Measurements from ENCODE around the gene EPHA8. TPM values are rescaled to one million over a fixed set of nuclear protein-coding genes. Genes with fewer than 3 reads are reported as not detected.

Gene EPHA8
- total RNA-seq, 3 donors from 2014 or later (not counting 1 experiment from before 2014, with no cell fraction given), result not detected

GRCh38 chr1:22533244-22533895 is 29.9 kb upstream of the EPHA8 start:
- Mint-ChIP-seq H3K27ac (no peak overlapping the region), H3K36me3 (no peaks in the 10 kb centered on the region), H3K4me1 (no peaks in the 10 kb centered on the region), H3K9me3 (no peaks in the 10 kb centered on the region), H3K4me3 (no peak overlapping the region), H3K27me3 (ENCODE audit: low read depth in 2 of 2) (no peaks in the 10 kb centered on the region)
- Histone ChIP-seq H3K27ac (ENCODE audit: low read length) (no peak overlapping the region), H3K27me3 (ENCODE audit: control insufficient read depth, insufficient read depth, low read length) (no peaks in the 10 kb centered on the region), H3K4me3 (ENCODE audit: low read length) (no peak overlapping the region), H3K36me3 (ENCODE audit: control insufficient read depth, insufficient read depth, low read length) (peaks cover 4% of the 10 kb centered on the region), H3K4me1 (ENCODE audit: control insufficient read depth, insufficient read depth, low read length) (no peaks in the 10 kb centered on the region), H3K9me3 (ENCODE audit: control insufficient read depth, insufficient read depth, low read length) (no peaks in the 10 kb centered on the region)
- 91% methylated on average over 11 of the region's 11 CpGs for WGBS (ENCODE audit: insufficient coverage)
- DNase-seq (no peak), ATAC-seq (no peak)
- intact Hi-C loops (cut with micrococcal nuclease), result no loop called here
- TF ChIP-seq CTCF (IDR thresholded peaks at IDR 0.05), result no peak

DNA sequence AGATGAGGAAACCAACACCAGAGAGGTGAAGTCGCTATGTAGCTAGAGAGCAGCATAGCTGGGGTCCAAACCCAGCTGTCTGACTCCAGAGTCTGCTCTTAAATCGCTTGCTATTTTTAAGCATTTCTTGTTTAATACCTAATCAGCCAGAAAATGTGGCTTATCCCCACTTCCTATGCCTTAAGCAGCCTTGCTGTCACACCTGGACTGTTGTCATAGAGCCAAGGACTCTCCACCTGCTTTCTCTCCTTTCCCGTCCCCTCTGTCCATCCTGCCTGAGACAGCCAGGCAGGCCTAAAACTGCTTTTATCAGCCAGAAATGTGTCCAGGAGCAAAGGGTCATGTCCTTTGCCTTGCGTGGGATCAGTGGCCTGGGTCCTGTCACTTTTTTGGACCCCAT is 28.3 kb upstream of the EPHA8 start:
- no peaks in the 10 kb centered on the region for H3K36me3 Mint-ChIP-seq

GRCh38 chr1:22535399-22535798 is 27.9 kb upstream of the EPHA8 start:
- no peak for TF ChIP-seq CTCF (IDR thresholded peaks at IDR 0.05)

More for the DNA sequence above, 28.3 kb upstream of the EPHA8 start:
- no peaks in the 10 kb centered on the region for H3K4me1 ChIP-seq (ENCODE audit: control insufficient read depth, insufficient read depth, low read length)
- Mint-ChIP-seq H3K4me1 (peaks cover 6 to 10% of the 10 kb centered on the region in 2 donors), H3K27ac (no peak overlapping the region), H3K9me3 (no peaks in the 10 kb centered on the region), H3K27me3 (ENCODE audit: low read depth in 2 of 2) (no peaks in the 10 kb centered on the region), H3K4me3 (no peak overlapping the region)
- no peak for TF ChIP-seq CTCF (IDR thresholded peaks at IDR 0.05)
- 94% methylated on average over 4 of the region's 4 CpGs for WGBS (ENCODE audit: insufficient coverage)
- intact Hi-C loops (cut with micrococcal nuclease), result no loop called here
- H3K27ac ChIP-seq (ENCODE audit: low read length), result no peak overlapping the region
- no peak overlapping the region for H3K4me3 ChIP-seq (ENCODE audit: low read length)
- no peak for ATAC-seq
- no peaks in the 10 kb centered on the region for H3K27me3 ChIP-seq (ENCODE audit: control insufficient read depth, insufficient read depth, low read length)
- no peaks in the 10 kb centered on the region for H3K9me3 ChIP-seq (ENCODE audit: control insufficient read depth, insufficient read depth, low read length)
- no peak for DNase-seq
- H3K36me3 ChIP-seq (ENCODE audit: control insufficient read depth, insufficient read depth, low read length), result no peaks in the 10 kb centered on the region

GRCh38 chr1:22536506-22536905 is 26.8 kb upstream of the EPHA8 start:
- WGBS (ENCODE audit: insufficient coverage), result 98% methylated on average over 7 of the region's 7 CpGs
- Histone ChIP-seq H3K4me3 (ENCODE audit: low read length) (no peak overlapping the region), H3K9me3 (ENCODE audit: control insufficient read depth, insufficient read depth, low read length) (no peaks in the 10 kb centered on the region), H3K4me1 (ENCODE audit: control insufficient read depth, insufficient read depth, low read length) (no peaks in the 10 kb centered on the region), H3K27ac (ENCODE audit: low read length) (no peak overlapping the region), H3K27me3 (ENCODE audit: control insufficient read depth, insufficient read depth, low read length) (no peaks in the 10 kb centered on the region), H3K36me3 (ENCODE audit: control insufficient read depth, insufficient read depth, low read length) (no peaks in the 10 kb centered on the region)
- Mint-ChIP-seq H3K36me3 (no peaks in the 10 kb centered on the region), H3K27ac (no peak overlapping the region), H3K9me3 (no peaks in the 10 kb centered on the region), H3K4me3 (no peak overlapping the region), H3K27me3 (ENCODE audit: low read depth in 2 of 2) (no peaks in the 10 kb centered on the region), H3K4me1 (peaks cover 6 to 15% of the 10 kb centered on the region in 2 donors)
- DNase-seq, result no peak
- ATAC-seq, result no peak
- intact Hi-C loops (cut with micrococcal nuclease), result no loop called here
- no peak for TF ChIP-seq CTCF (IDR thresholded peaks at IDR 0.05)

More at GRCh38 chr1:22535399-22535798, 27.9 kb upstream of the EPHA8 start:
- H3K9me3 ChIP-seq (ENCODE audit: control insufficient read depth, insufficient read depth, low read length), result no peaks in the 10 kb centered on the region
- WGBS (ENCODE audit: insufficient coverage), result 95% methylated on average over 6 of the region's 6 CpGs
- no peaks in the 10 kb centered on the region for H3K4me1 ChIP-seq (ENCODE audit: control insufficient read depth, insufficient read depth, low read length)
- no peaks in the 10 kb centered on the region for H3K27me3 Mint-ChIP-seq (ENCODE audit: low read depth in 2 of 2)
- H3K36me3 Mint-ChIP-seq, result no peaks in the 10 kb centered on the region
- H3K9me3 Mint-ChIP-seq, result no peaks in the 10 kb centered on the region
- ATAC-seq (no peak), DNase-seq (no peak)
- H3K4me3 Mint-ChIP-seq, result no peak overlapping the region
- H3K4me1 Mint-ChIP-seq, result peaks cover 6 to 14% of the 10 kb centered on the region in 2 donors
- no peaks in the 10 kb centered on the region for H3K27me3 ChIP-seq (ENCODE audit: control insufficient read depth, insufficient read depth, low read length)
- intact Hi-C loops (cut with micrococcal nuclease), result no loop called here
- H3K36me3 ChIP-seq (ENCODE audit: control insufficient read depth, insufficient read depth, low read length), result no peaks in the 10 kb centered on the region
- no peak overlapping the region for H3K27ac ChIP-seq (ENCODE audit: low read length)
- H3K27ac Mint-ChIP-seq, result no peak overlapping the region
- no peak overlapping the region for H3K4me3 ChIP-seq (ENCODE audit: low read length)
